Left lung (tissue), 10 donors: ENCODE data around the gene NT5DC2. TPM values are rescaled to one million over a fixed set of nuclear protein-coding genes. Genes with fewer than 3 reads are reported as not detected.

ENCODE experiments used
- ATAC-seq: fragments of 200-7000 bp; cut with Tn5 transposase; one replicate; pipeline ENCODE4 v1.9.1; 2020; ENCODE audit warnings: moderate library complexity
- DNase-seq, 4 donors: peaks; one replicate each; pipeline ENCODE4 v3.0.0-alpha.2; 2013 to 2020
- H3K27ac ChIP-seq, 2 donors: fragments of 200-600 bp; sonication (generic) in 1 of 2; one replicate each; pipeline versions ENCODE4 v1.5.0 to v1.8.0; 2020 to 2021
- H3K27me3 ChIP-seq, 2 donors: fragments of 200-600 bp; sonication (generic) in 1 of 2; one replicate each; pipeline versions ENCODE4 v1.5.0 to v1.8.0; 2020 to 2021
- H3K36me3 ChIP-seq, 2 donors: fragments of 200-600 bp; sonication (generic) in 1 of 2; one replicate each; pipeline versions ENCODE4 v1.5.0 to v1.8.0; 2020 to 2021
- H3K4me1 ChIP-seq, 2 donors: fragments of 200-600 bp; one replicate each; pipeline ENCODE4 v1.8.0; 2021
- H3K4me3 ChIP-seq, 2 donors: fragments of 200-600 bp; sonication (generic) in 1 of 2; one replicate each; pipeline versions ENCODE4 v1.5.0 to v1.8.0; 2020 to 2021; ENCODE audit warnings: mild to moderate bottlenecking in 1 of 2
- H3K9me3 ChIP-seq, 2 donors: fragments of 200-600 bp; sonication (generic) in 1 of 2; one replicate each; pipeline versions ENCODE4 v1.5.0 to v1.8.0; 2020 to 2021
- intact Hi-C, 2 donors: fragments of 100-400 bp; cut with DNase I; formaldehyde crosslinking; loops; one replicate each; pipeline versions ENCODE4 v1.11.2 to v1.14.2; 2022
- polyA plus RNA-seq, 6 donors: library from polyadenylated mRNA; unstranded; fragments of 120-200 nt; gene quantifications; one replicate each; pipeline ENCODE4 v1.2.1, GENCODE V29; 2013; ENCODE audit not compliant: insufficient read length in 6 of 6
- total RNA-seq, 2 donors: library from RNA; stranded (reverse); fragmentation: NEBNext Ultra II Directional; extraction: Animal tissue kit (Norgen Biotek cat#: 25700); gene quantifications; one replicate each; pipeline ENCODE4 v1.2.1, GENCODE V29; 2021
- TF ChIP-seq, protein P1 (sequence below), 2 donors: fragments of 200-600 bp; sonication (generic) in 1 of 2; IDR thresholded peaks; one replicate each; pipeline versions ENCODE4 v1.5.0 to v1.8.0; 2021; ENCODE audit warnings: antibody characterized with exemption in 2 of 2
- donor health status: DM: no; HTN: yes; CAD: no.
- donor health status: DM: no; HTN: no; CAD: no.

NT5DC2 gene
- total and polyA plus RNA-seq, 8 donors = 81.8 to 365 (median 247) TPM

DNA sequence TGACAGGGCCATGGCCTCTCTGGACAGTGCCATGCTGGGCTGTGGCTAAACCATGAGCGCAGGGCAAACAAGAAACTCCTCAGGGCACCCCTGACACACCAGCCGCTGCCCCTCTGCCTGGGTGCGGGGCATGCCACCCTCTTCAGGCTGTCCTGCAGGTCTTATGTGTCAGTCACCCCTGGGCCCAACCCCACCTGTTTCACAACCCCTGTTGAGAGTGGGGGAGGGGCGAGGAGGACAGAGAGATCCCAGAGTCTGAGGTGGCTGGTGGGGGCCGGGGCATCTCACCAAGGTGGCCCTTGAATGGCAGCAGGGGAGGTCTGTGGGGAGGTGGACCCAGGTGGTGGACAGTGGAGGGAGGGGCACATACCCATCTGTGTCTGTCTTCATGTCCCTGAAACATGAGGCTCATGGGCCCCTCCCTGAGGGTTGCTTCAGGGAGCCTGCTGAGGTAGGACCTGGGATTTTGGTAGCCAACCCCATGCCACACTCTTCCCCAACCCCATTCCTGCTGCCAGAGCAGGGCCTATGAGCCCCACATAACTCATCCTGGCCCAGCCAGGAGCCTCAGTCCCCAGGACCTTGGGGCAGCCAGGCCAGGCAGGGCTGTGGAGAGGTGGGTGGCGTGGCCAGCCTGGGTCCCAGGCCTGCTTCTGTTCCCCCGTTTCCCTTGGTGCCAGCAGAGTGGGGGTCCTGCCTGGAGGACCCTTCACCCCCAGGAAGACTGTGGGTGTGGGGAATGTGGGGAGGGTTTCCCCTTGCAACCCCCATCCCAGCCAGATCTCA lies 40.2 kb downstream of the NT5DC2 start:
- TF ChIP-seq, protein P1, sequence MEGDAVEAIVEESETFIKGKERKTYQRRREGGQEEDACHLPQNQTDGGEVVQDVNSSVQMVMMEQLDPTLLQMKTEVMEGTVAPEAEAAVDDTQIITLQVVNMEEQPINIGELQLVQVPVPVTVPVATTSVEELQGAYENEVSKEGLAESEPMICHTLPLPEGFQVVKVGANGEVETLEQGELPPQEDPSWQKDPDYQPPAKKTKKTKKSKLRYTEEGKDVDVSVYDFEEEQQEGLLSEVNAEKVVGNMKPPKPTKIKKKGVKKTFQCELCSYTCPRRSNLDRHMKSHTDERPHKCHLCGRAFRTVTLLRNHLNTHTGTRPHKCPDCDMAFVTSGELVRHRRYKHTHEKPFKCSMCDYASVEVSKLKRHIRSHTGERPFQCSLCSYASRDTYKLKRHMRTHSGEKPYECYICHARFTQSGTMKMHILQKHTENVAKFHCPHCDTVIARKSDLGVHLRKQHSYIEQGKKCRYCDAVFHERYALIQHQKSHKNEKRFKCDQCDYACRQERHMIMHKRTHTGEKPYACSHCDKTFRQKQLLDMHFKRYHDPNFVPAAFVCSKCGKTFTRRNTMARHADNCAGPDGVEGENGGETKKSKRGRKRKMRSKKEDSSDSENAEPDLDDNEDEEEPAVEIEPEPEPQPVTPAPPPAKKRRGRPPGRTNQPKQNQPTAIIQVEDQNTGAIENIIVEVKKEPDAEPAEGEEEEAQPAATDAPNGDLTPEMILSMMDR (IDR thresholded peaks at IDR 0.05) = no peak
- H3K4me3 ChIP-seq = no peak overlapping the region
- ATAC-seq (no peak), DNase-seq (no peak)
- H3K9me3 ChIP-seq = no peaks in the 10 kb centered on the region
- peaks cover 0 to 22% of the 10 kb centered on the region in 2 donors for H3K27me3 ChIP-seq
- intact Hi-C loops = no loop called here
- peaks cover 14 to 93% of the 10 kb centered on the region in 2 donors for H3K4me1 ChIP-seq
- peaks cover 0 to 48% of the 10 kb centered on the region in 2 donors for H3K36me3 ChIP-seq
- H3K27ac ChIP-seq = no peak overlapping the region

DNA sequence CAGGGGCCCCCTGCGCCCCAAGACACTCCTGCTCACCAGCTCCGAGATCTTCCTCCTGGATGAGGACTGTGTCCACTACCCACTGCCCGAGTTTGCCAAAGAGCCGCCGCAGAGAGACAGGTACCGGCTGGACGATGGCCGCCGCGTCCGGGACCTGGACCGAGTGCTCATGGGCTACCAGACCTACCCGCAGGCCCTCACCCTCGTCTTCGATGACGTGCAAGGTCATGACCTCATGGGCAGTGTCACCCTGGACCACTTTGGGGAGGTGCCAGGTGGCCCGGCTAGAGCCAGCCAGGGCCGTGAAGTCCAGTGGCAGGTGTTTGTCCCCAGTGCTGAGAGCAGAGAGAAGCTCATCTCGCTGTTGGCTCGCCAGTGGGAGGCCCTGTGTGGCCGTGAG lies 41.6 kb downstream of the NT5DC2 start:
- H3K4me3 ChIP-seq = no peak overlapping the region
- intact Hi-C loops = no loop called here
- no peaks in the 10 kb centered on the region for H3K9me3 ChIP-seq
- peaks cover 14 to 79% of the 10 kb centered on the region in 2 donors for H3K4me1 ChIP-seq
- ATAC-seq = no peak
- DNase-seq = no peak
- peaks cover 0 to 62% of the 10 kb centered on the region in 2 donors for H3K36me3 ChIP-seq
- no peak overlapping the region for H3K27ac ChIP-seq
- TF ChIP-seq, protein P1 (IDR thresholded peaks at IDR 0.05) = no peak
- H3K27me3 ChIP-seq = peaks cover 0 to 22% of the 10 kb centered on the region in 2 donors

DNA sequence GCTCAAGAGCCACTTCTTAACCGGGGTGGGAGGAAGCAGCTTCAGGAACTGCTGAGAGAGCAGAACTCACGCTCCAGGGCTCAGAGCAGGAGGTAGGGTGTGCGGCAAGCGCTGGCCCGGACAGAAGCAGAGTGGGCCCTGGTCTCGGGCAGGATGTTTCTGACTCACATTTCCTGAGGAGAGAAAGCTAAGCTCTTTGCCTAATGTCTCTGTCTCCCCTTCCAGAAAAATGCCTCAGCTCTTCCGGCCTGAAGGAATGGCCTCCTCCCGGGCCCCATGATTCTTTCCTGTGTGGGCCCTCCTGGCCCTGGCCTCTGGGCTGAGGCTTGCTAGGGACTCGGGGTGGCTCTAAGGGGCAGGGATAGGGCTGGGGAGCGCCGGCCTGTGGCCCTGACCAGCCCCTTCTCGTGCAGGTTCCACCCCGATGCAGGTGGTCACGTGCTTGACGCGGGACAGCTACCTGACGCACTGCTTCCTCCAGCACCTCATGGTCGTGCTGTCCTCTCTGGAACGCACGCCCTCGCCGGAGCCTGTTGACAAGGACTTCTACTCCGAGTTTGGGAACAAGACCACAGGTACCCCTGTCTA lies 42.6 kb downstream of the NT5DC2 start:
- H3K9me3 ChIP-seq = no peaks in the 10 kb centered on the region
- peaks cover 0 to 17% of the 10 kb centered on the region in 2 donors for H3K27me3 ChIP-seq
- H3K36me3 ChIP-seq = peaks cover 0 to 72% of the 10 kb centered on the region in 2 donors
- no peak overlapping the region for H3K4me3 ChIP-seq
- ATAC-seq = peak; percentile 43
- peak in 1 of 4 donors; percentile 20 for DNase-seq
- TF ChIP-seq, protein P1 (IDR thresholded peaks at IDR 0.05) = no peak
- peaks cover 14 to 69% of the 10 kb centered on the region in 2 donors for H3K4me1 ChIP-seq
- peak overlapping the region; percentile 55 to 86 for H3K27ac ChIP-seq
- intact Hi-C loops = no loop called here

DNA sequence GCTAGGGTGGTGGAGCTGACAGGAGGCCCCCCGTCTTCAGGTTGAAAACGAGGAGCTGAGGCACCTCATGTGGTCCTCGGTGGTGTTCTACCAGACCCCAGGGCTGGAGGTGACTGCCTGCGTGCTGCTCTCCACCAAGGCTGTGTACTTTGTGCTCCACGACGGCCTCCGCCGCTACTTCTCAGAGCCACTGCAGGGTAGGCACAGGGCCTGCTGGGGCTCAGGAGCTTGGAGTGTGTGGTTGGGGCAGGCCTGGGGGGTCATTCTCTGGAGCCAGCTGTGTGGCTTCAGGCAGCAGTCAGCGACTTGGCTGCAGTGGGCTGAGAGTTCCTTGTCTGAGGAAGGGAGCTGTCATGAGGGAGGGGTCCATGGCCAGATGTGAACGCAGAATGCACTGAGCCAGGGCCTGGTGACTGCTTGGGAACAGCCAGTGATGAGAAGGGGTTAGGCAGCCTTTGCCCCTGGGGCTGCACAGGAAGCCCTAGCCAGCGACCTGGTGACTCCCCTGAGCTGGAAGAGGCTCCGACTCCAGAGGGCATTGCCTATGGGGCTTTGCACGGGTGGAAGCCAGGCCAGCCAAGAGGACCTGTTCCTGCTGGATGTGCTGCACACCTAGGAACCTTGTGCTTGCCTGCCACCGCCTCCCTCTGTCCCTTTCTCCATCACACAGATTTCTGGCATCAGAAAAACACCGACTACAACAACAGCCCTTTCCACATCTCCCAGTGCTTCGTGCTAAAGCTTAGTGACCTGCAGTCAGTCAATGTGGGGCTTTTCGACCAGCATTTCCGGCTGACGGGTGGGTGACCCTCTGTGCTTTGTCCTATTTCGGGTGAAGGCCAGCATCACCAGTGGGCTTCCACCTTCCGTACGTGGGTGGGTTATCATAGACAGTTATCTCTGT lies 43.4 kb downstream of the NT5DC2 start:
- H3K36me3 ChIP-seq = peaks cover 0 to 80% of the 10 kb centered on the region in 2 donors
- no peaks in the 10 kb centered on the region for H3K9me3 ChIP-seq
- H3K4me1 ChIP-seq = peaks cover 8 to 61% of the 10 kb centered on the region in 2 donors
- no peak for DNase-seq
- intact Hi-C loops = no loop called here
- TF ChIP-seq, protein P1 (IDR thresholded peaks at IDR 0.05) = no peak
- no peak for ATAC-seq
- H3K4me3 ChIP-seq = no peak overlapping the region
- H3K27ac ChIP-seq = peak overlapping the region; percentile 44 to 86
- peaks cover 0 to 9% of the 10 kb centered on the region in 2 donors for H3K27me3 ChIP-seq
